Measurements from ENCODE around the gene TBX10. TPM values are rescaled to one million over a fixed set of nuclear protein-coding genes. Genes with fewer than 3 reads are reported as not detected.
A peak's percentile ranks its signal among the peaks of the same experiment; 100 is the strongest.
"Not testable (repeated sequence)": the region's sequence is repeated elsewhere in the genome, so short reads cannot be mapped to it uniquely, and the experiment has no call there.

The TBX10 gene
- total RNA-seq, 2 donors from 2014 or later, result not detected

- H3K4me3 Mint-ChIP-seq, result no peak overlapping the region
These were observed 40.4 kb downstream of the TBX10 start for GRCh38 chr11:67599149-67599548.

GRCh38 chr11:67597963-67598362, 41.6 kb downstream of the TBX10 start:
- H3K9me3 Mint-ChIP-seq; H3K4me3 Mint-ChIP-seq; H3K36me3 Mint-ChIP-seq (ENCODE audit: low read depth); ATAC-seq (replicated peaks); H3K27ac Mint-ChIP-seq; H3K4me1 Mint-ChIP-seq; H3K27me3 Mint-ChIP-seq: not testable (repeated sequence)

More at GRCh38 chr11:67599149-67599548, 40.4 kb downstream of the TBX10 start:
- H3K9me3 Mint-ChIP-seq, result no peaks in the 10 kb centered on the region
- H3K36me3 Mint-ChIP-seq (ENCODE audit: low read depth), result no peaks in the 10 kb centered on the region
- H3K4me1 Mint-ChIP-seq, result no peaks in the 10 kb centered on the region
- H3K27ac Mint-ChIP-seq, result no peak overlapping the region
- peaks cover 7% of the 10 kb centered on the region for H3K27me3 Mint-ChIP-seq
- no peak for ATAC-seq (replicated peaks)

- H3K9me3 Mint-ChIP-seq; H3K4me3 Mint-ChIP-seq; ATAC-seq (replicated peaks); H3K27me3 Mint-ChIP-seq; H3K36me3 Mint-ChIP-seq (ENCODE audit: low read depth); H3K27ac Mint-ChIP-seq; H3K4me1 Mint-ChIP-seq: not testable (repeated sequence)
These were observed 42.1 kb downstream of the TBX10 start for GRCh38 chr11:67597458-67597857.

- Mint-ChIP-seq H3K9me3 (no peaks in the 10 kb centered on the region), H3K4me3 (no peak overlapping the region), H3K36me3 (ENCODE audit: low read depth) (no peaks in the 10 kb centered on the region), H3K27ac (no peak overlapping the region), H3K27me3 (peaks cover 4% of the 10 kb centered on the region), H3K4me1 (no peaks in the 10 kb centered on the region)
- no peak for ATAC-seq (replicated peaks)
These were observed 42.7 kb downstream of the TBX10 start for GRCh38 chr11:67596753-67597300.

- no peaks in the 10 kb centered on the region for H3K4me1 Mint-ChIP-seq
- no peak overlapping the region for H3K27ac Mint-ChIP-seq
- no peaks in the 10 kb centered on the region for H3K9me3 Mint-ChIP-seq
- H3K27me3 Mint-ChIP-seq, result no peaks in the 10 kb centered on the region
- no peaks in the 10 kb centered on the region for H3K36me3 Mint-ChIP-seq (ENCODE audit: low read depth)
- H3K4me3 Mint-ChIP-seq, result no peak overlapping the region
- ATAC-seq (replicated peaks), result no peak
These were observed 45.1 kb downstream of the TBX10 start for GRCh38 chr11:67594480-67594879.

- Mint-ChIP-seq H3K27ac (no peak overlapping the region), H3K36me3 (ENCODE audit: low read depth) (no peaks in the 10 kb centered on the region), H3K4me3 (no peak overlapping the region), H3K4me1 (no peaks in the 10 kb centered on the region), H3K27me3 (no peaks in the 10 kb centered on the region), H3K9me3 (no peaks in the 10 kb centered on the region)
- ATAC-seq (replicated peaks), result no peak
These were observed 46.0 kb downstream of the TBX10 start for GRCh38 chr11:67593565-67593905.

- Mint-ChIP-seq H3K4me1 (no peaks in the 10 kb centered on the region), H3K27me3 (no peaks in the 10 kb centered on the region), H3K4me3 (no peak overlapping the region), H3K9me3 (no peaks in the 10 kb centered on the region), H3K36me3 (ENCODE audit: low read depth) (no peaks in the 10 kb centered on the region), H3K27ac (no peak overlapping the region)
- no peak for ATAC-seq (replicated peaks)
These were observed 46.5 kb downstream of the TBX10 start for GRCh38 chr11:67592880-67593564.

- peaks cover 28% of the 10 kb centered on the region for H3K36me3 Mint-ChIP-seq (ENCODE audit: low read depth)
- not testable (repeated sequence) for H3K27me3 Mint-ChIP-seq; H3K4me3 Mint-ChIP-seq; ATAC-seq (replicated peaks); H3K27ac Mint-ChIP-seq; H3K9me3 Mint-ChIP-seq
- H3K4me1 Mint-ChIP-seq, result peaks cover 15% of the 10 kb centered on the region
These were observed 50.6 kb downstream of the TBX10 start for GRCh38 chr11:67588899-67589415.

GRCh38 chr11:67588136-67588503, 51.4 kb downstream of the TBX10 start:
- H3K4me3 Mint-ChIP-seq, result no peak overlapping the region
- no peaks in the 10 kb centered on the region for H3K9me3 Mint-ChIP-seq
- peaks cover 15% of the 10 kb centered on the region for H3K4me1 Mint-ChIP-seq
- no peaks in the 10 kb centered on the region for H3K27me3 Mint-ChIP-seq
- no peak overlapping the region for H3K27ac Mint-ChIP-seq
- peaks cover 28% of the 10 kb centered on the region for H3K36me3 Mint-ChIP-seq (ENCODE audit: low read depth)
- no peak for ATAC-seq (replicated peaks)

- Mint-ChIP-seq H3K4me1 (peaks cover 20% of the 10 kb centered on the region), H3K27ac (peak overlapping the region; percentile 61), H3K9me3 (no peaks in the 10 kb centered on the region), H3K36me3 (ENCODE audit: low read depth) (peaks cover 28% of the 10 kb centered on the region), H3K4me3 (no peak overlapping the region), H3K27me3 (no peaks in the 10 kb centered on the region)
- ATAC-seq (replicated peaks), result no peak
These were observed 52.9 kb downstream of the TBX10 start for GRCh38 chr11:67586568-67587250.

GRCh38 chr11:67585911-67586310, 53.7 kb downstream of the TBX10 start:
- no peak overlapping the region for H3K4me3 Mint-ChIP-seq
- H3K27ac Mint-ChIP-seq, result no peak overlapping the region
- peaks cover 28% of the 10 kb centered on the region for H3K36me3 Mint-ChIP-seq (ENCODE audit: low read depth)
- no peaks in the 10 kb centered on the region for H3K27me3 Mint-ChIP-seq
- no peak for ATAC-seq (replicated peaks)
- H3K4me1 Mint-ChIP-seq, result peaks cover 20% of the 10 kb centered on the region
- no peaks in the 10 kb centered on the region for H3K9me3 Mint-ChIP-seq

- H3K4me1 Mint-ChIP-seq, result peaks cover 24% of the 10 kb centered on the region
- H3K4me3 Mint-ChIP-seq, result peak overlapping the region; percentile 68
- H3K27me3 Mint-ChIP-seq, result no peaks in the 10 kb centered on the region
- no peaks in the 10 kb centered on the region for H3K9me3 Mint-ChIP-seq
- no peak overlapping the region for H3K27ac Mint-ChIP-seq
- peaks cover 28% of the 10 kb centered on the region for H3K36me3 Mint-ChIP-seq (ENCODE audit: low read depth)
- no peak for ATAC-seq (replicated peaks)
These were observed 54.4 kb downstream of the TBX10 start for GRCh38 chr11:67584881-67585873.

- Mint-ChIP-seq H3K9me3 (no peaks in the 10 kb centered on the region), H3K36me3 (ENCODE audit: low read depth) (peaks cover 28% of the 10 kb centered on the region), H3K4me3 (peak overlapping the region; percentile 68), H3K4me1 (peaks cover 33% of the 10 kb centered on the region), H3K27me3 (no peaks in the 10 kb centered on the region), H3K27ac (no peak overlapping the region)
- ATAC-seq (replicated peaks), result peak; percentile 18
These were observed 55.2 kb downstream of the TBX10 start for GRCh38 chr11:67584205-67584880.
